ENCODE results near the gene IL21R. TPM values are rescaled to one million over a fixed set of nuclear protein-coding genes. Genes with fewer than 3 reads are reported as not detected.
A peak's percentile ranks its signal among the peaks of the same experiment; 100 is the strongest.

Gene IL21R
- total RNA-seq, 1 donor from 2014 or later, result 0.40 TPM

GRCh38 chr16:27424772-27425498 is 23.0 kb downstream of the IL21R start:
- TF ChIP-seq CTCF (IDR thresholded peaks at IDR 0.05), result no peak
- Mint-ChIP-seq H3K27ac (ENCODE audit: unreplicated experiment) (no peak overlapping the region), H3K4me3 (ENCODE audit: unreplicated experiment) (no peak overlapping the region), H3K9me3 (ENCODE audit: unreplicated experiment) (peaks cover 19% of the 10 kb centered on the region), H3K36me3 (ENCODE audit: unreplicated experiment) (peaks cover 2% of the 10 kb centered on the region), H3K4me1 (ENCODE audit: unreplicated experiment) (peaks cover 3% of the 10 kb centered on the region), H3K27me3 (ENCODE audit: unreplicated experiment) (peaks cover 8% of the 10 kb centered on the region)
- peak; percentile 60 for DNase-seq (ENCODE audit: extremely low spot score, unreplicated experiment)

- no peak for TF ChIP-seq CTCF (IDR thresholded peaks at IDR 0.05)
- Mint-ChIP-seq H3K27ac (ENCODE audit: unreplicated experiment) (no peak overlapping the region), H3K36me3 (ENCODE audit: unreplicated experiment) (peaks cover 2% of the 10 kb centered on the region), H3K27me3 (ENCODE audit: unreplicated experiment) (peaks cover 8% of the 10 kb centered on the region), H3K4me3 (ENCODE audit: unreplicated experiment) (no peak overlapping the region), H3K9me3 (ENCODE audit: unreplicated experiment) (peaks cover 12% of the 10 kb centered on the region), H3K4me1 (ENCODE audit: unreplicated experiment) (peaks cover 3% of the 10 kb centered on the region)
- DNase-seq (ENCODE audit: extremely low spot score, unreplicated experiment), result no peak
Observed at GRCh38 chr16:27425961-27426360, 24.0 kb downstream of the IL21R start.

- Mint-ChIP-seq H3K4me3 (ENCODE audit: unreplicated experiment) (no peak overlapping the region), H3K27me3 (ENCODE audit: unreplicated experiment) (peaks cover 8% of the 10 kb centered on the region), H3K27ac (ENCODE audit: unreplicated experiment) (no peak overlapping the region), H3K4me1 (ENCODE audit: unreplicated experiment) (peaks cover 3% of the 10 kb centered on the region), H3K9me3 (ENCODE audit: unreplicated experiment) (peaks cover 9% of the 10 kb centered on the region), H3K36me3 (ENCODE audit: unreplicated experiment) (no peaks in the 10 kb centered on the region)
- no peak for TF ChIP-seq CTCF (IDR thresholded peaks at IDR 0.05)
- peak; percentile 80 for DNase-seq (ENCODE audit: extremely low spot score, unreplicated experiment)
Observed at GRCh38 chr16:27426423-27427408, 24.7 kb downstream of the IL21R start.

- TF ChIP-seq CTCF (IDR thresholded peaks at IDR 0.05), result no peak
- Mint-ChIP-seq H3K4me1 (ENCODE audit: unreplicated experiment) (peaks cover 3% of the 10 kb centered on the region), H3K9me3 (ENCODE audit: unreplicated experiment) (peaks cover under 1% of the 10 kb centered on the region), H3K36me3 (ENCODE audit: unreplicated experiment) (no peaks in the 10 kb centered on the region), H3K27ac (ENCODE audit: unreplicated experiment) (no peak overlapping the region), H3K27me3 (ENCODE audit: unreplicated experiment) (peaks cover 8% of the 10 kb centered on the region), H3K4me3 (ENCODE audit: unreplicated experiment) (no peak overlapping the region)
- DNase-seq (ENCODE audit: extremely low spot score, unreplicated experiment), result no peak
Observed at GRCh38 chr16:27427538-27427937, 25.6 kb downstream of the IL21R start.
